ENCODE measurements around the gene UBALD2.

Gene UBALD2

DNA sequence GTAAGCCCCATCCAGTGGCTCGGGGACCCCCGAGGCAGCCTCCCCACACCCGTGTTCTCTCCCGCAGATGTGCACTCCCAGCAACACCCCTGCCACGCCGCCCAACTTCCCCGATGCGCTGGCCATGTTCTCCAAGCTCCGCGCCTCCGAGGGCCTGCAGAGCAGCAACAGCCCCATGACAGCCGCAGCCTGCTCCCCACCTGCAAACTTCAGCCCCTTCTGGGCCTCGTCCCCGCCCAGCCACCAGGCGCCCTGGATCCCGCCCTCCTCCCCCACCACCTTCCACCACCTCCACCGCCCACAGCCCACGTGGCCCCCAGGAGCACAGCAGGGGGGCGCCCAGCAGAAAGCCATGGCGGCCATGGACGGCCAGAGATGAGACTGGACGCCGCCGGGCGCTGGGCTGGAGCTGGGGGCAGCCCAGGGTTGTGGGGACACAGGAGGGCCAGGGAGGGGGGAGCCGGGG is 5.0 kb downstream of the UBALD2 start:
- Histone ChIP-seq H3K4me3 (ENCODE audit: low read length) (no peak overlapping the region), H3K9ac (ENCODE audit: low read length) (no peak overlapping the region), H3K4me1 (ENCODE audit: control insufficient read depth, insufficient read depth, low read length) (peaks cover 65% of the 10 kb centered on the region), H3K9me3 (ENCODE audit: control insufficient read depth, low read length) (no peaks in the 10 kb centered on the region), H3K27me3 (ENCODE audit: control insufficient read depth, insufficient read depth, low read length) (no peaks in the 10 kb centered on the region), H3K36me3 (ENCODE audit: control insufficient read depth, insufficient read depth, low read length) (peaks cover 6% of the 10 kb centered on the region)

DNA sequence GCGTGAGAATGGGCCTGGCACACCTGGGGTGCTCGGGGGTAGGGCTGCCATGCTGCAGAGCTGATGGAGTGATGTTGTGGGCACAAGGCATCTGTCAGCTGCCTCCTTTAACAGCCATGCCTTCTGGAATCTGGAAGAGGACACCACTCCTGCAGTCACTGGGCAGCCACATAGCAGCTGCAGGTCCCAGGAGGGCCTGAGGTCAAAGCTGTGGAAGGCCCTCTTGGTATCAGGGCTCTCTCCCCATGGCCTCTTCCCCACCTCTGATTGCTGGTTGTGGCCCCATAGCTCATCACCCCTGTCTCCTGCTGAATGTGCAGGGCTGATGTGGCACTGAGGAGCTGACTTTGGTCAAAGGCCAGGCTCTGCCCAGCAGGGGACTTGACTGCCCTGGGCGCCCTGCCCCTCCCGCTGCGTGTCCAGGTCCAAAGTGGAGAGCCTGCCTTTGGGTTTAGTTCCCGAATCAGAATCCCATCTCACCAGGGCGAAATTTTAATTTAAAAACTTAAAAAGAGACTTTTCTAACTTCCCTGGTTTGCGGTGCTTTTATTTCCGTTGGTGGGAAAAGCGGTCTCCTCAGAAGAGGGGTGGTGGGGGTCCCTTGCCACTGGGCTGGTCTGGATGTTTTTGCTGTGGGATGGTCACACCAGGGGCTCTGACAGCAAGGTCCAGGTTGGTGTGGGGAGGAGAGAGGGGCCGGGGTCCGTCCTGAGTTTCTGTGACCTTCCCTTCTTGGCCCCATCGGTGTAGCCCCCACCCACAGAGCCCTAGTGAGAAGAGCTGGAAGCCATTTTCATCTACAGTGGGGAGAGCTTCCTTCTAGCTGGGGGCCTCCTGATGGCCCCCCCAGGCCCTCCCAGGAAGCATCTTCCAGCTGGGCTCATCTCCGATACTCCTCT is 5.9 kb downstream of the UBALD2 start:
- H3K4me1 ChIP-seq (ENCODE audit: control insufficient read depth, insufficient read depth, low read length), result peaks cover 65% of the 10 kb centered on the region
- H3K9me3 ChIP-seq (ENCODE audit: control insufficient read depth, low read length), result no peaks in the 10 kb centered on the region
- H3K36me3 ChIP-seq (ENCODE audit: control insufficient read depth, insufficient read depth, low read length), result peaks cover 6% of the 10 kb centered on the region
- no peaks in the 10 kb centered on the region for H3K27me3 ChIP-seq (ENCODE audit: control insufficient read depth, insufficient read depth, low read length)
- H3K9ac ChIP-seq (ENCODE audit: low read length), result peak overlapping the region; percentile 89
- peak overlapping the region; percentile 41 for H3K4me3 ChIP-seq (ENCODE audit: low read length)

DNA sequence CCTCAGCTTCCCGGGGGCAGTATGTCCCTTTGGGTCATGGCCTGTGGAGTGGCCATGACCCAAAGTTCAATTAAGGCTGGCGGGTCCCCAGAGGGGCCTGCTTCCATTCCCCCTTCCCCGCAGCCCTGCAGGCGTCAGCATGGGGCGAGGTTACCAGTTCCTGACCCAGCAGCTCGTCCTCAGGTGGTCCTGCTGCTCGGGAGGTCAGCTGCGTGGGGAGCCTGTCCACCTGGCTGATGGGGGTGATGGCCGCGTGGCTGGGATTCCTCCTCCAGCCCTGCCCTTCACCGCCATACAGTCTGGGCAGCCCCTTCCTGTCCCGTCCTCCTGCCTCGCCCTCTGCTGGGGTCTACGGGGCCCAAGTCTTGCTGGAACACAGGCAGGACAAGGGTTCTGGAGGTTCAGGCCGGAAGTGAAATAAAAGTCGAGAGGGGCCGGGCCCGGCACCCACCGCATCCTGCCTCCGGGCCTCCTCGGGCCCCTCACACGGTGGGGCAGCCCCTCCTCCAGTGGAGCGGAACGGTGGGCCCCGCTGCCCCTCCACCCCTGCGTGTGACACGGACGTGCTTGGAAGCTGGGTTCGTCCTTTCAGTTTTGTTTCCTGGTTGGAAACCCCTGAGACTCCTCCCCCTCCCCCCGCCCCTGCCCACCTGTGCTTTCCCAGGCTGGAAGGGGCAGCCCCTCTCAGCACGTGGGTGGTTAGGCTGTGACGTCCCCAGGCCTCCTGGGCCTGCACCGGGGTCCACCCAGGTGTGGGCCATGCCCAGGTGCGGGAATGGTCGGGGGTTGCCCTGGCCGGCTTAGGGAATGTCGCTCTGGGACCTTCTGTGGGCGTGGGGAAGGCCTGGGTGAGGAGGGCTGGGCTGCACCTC is 6.8 kb downstream of the UBALD2 start:
- H3K9ac ChIP-seq (ENCODE audit: low read length), result peak overlapping the region; percentile 89
- peak overlapping the region; percentile 41 for H3K4me3 ChIP-seq (ENCODE audit: low read length)
- no peaks in the 10 kb centered on the region for H3K27me3 ChIP-seq (ENCODE audit: control insufficient read depth, insufficient read depth, low read length)
- no peaks in the 10 kb centered on the region for H3K9me3 ChIP-seq (ENCODE audit: control insufficient read depth, low read length)
- H3K36me3 ChIP-seq (ENCODE audit: control insufficient read depth, insufficient read depth, low read length), result peaks cover 6% of the 10 kb centered on the region
- H3K4me1 ChIP-seq (ENCODE audit: control insufficient read depth, insufficient read depth, low read length), result peaks cover 60% of the 10 kb centered on the region

DNA sequence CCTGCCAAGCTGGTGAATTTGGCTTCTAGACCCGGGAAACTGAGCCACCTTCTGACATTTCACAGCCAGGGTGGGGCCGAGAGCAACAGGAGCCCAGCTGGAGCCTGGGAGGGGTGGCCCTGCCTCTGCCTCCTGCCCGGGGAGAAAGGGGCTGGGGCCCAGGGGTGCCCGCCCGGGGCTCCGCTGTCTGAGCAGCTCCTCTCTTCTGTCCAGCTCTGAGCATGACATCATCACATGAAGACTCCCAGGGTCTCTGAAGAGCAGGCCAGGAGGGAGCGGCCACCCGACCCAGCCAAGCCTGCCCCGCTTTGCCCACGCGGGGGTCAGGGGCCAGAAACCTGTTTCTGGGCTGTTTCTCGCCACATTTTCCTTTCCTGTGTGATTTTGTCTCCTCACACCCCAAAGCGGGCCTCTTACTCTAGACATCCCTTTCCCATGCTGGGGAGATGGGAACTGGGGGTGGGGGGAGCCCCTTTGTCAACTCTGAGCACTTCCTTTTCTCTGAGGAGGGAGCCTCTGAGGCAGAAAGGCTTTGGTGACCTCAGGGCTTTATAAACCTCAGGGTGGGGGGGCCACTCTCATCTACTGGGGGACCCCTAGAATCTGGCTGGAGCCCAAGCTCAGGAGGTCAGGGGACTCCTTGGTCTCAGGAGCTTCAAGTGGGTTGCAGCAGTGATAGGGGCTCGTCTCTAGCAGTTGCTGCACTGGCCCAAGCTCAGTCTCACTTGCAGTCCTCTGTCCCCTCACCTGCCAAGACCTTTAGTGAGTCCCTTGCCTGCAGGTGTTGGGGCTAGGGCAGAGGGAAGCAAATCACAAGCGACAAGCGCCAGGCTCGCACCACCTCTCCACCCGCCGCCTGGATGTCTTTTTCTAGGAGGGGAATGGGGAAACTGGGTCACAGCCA is 7.6 kb downstream of the UBALD2 start:
- peaks cover 6% of the 10 kb centered on the region for H3K36me3 ChIP-seq (ENCODE audit: control insufficient read depth, insufficient read depth, low read length)
- H3K9ac ChIP-seq (ENCODE audit: low read length), result peak overlapping the region; percentile 89

DNA sequence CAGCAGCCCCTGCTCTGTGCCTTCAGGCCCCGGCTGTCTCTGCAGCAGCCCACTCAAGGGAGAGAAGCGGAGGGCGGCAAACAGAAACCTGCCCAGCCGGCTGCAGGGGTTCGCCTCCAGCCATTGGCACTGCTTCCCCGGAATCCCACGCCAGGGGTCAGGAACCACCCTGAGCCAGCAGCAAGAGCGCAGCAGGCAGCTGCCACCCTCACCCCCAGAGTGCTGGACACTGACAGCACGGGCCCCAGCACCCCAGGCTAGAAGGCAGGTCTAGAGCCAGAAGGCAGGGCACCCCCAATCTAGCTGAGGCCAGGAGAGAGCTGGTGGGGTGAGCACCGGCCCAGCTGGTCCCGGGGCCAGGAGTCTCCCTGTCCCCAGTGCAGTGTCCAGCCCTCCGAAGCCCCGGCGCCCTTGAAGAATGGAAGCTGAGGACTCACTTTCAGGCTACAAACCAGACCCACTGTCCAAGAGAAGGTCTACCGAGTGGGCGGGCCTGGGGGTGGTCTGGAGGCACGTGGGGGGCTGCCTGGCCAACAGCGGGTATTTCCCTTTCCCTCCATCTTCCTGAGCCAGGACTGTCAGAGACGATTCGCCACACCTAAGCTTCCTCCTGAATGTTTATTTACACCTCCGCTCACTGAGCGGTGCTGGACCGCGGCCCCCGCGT is 8.4 kb downstream of the UBALD2 start:
- Histone ChIP-seq H3K4me1 (ENCODE audit: control insufficient read depth, insufficient read depth, low read length) (peaks cover 43% of the 10 kb centered on the region), H3K36me3 (ENCODE audit: control insufficient read depth, insufficient read depth, low read length) (no peaks in the 10 kb centered on the region), H3K27me3 (ENCODE audit: control insufficient read depth, insufficient read depth, low read length) (no peaks in the 10 kb centered on the region), H3K9ac (ENCODE audit: low read length) (no peak overlapping the region), H3K9me3 (ENCODE audit: control insufficient read depth, low read length) (no peaks in the 10 kb centered on the region), H3K4me3 (ENCODE audit: low read length) (no peak overlapping the region)

More for the DNA sequence above, 7.6 kb downstream of the UBALD2 start:
- Histone ChIP-seq H3K4me1 (ENCODE audit: control insufficient read depth, insufficient read depth, low read length) (peaks cover 51% of the 10 kb centered on the region), H3K4me3 (ENCODE audit: low read length) (peak overlapping the region; percentile 41), H3K9me3 (ENCODE audit: control insufficient read depth, low read length) (no peaks in the 10 kb centered on the region), H3K27me3 (ENCODE audit: control insufficient read depth, insufficient read depth, low read length) (no peaks in the 10 kb centered on the region)

DNA sequence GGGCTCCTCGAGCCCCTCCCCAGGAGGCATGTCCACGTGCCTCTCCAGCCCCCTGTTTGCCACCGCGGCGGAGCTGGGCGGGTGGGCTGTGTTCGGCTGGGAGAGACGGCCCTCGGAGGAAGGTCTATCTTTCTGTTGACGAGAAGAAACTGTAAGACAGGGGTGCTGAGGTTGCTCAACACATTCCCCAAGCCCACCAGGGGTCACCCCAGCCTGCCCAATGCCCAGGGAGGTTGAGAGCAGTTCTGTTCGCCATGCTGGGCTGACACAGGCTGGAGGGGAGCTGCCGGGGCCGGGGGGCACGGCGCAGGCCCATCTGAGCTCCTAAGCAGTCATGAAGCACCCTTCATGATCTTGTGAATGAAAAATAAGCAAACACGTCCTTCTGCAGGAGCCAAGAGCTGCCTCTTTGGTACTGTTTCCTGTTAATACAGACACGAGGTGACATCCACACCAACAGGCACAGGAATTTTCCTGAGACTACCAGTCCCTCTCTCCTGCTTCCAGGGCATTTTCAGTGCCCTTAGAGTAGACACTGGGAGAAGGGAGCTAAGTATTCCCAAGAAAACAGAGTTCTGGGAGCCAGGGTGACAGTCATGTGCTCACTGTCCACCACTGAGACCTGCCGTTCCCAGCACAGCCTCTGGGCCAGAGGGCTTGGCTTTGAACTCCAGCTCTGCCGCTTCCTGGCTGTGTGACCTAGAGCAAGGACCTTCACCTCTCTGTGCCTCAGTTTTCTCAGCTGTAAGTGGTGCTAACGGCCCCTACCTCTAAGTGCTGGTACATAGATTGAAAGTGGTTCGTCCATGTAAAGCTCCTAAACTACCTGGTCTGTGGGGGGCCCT is 9.2 kb downstream of the UBALD2 start:
- Histone ChIP-seq H3K9me3 (ENCODE audit: control insufficient read depth, low read length) (no peaks in the 10 kb centered on the region), H3K27me3 (ENCODE audit: control insufficient read depth, insufficient read depth, low read length) (no peaks in the 10 kb centered on the region), H3K4me3 (ENCODE audit: low read length) (no peak overlapping the region), H3K9ac (ENCODE audit: low read length) (no peak overlapping the region), H3K4me1 (ENCODE audit: control insufficient read depth, insufficient read depth, low read length) (peaks cover 40% of the 10 kb centered on the region), H3K36me3 (ENCODE audit: control insufficient read depth, insufficient read depth, low read length) (no peaks in the 10 kb centered on the region)

DNA sequence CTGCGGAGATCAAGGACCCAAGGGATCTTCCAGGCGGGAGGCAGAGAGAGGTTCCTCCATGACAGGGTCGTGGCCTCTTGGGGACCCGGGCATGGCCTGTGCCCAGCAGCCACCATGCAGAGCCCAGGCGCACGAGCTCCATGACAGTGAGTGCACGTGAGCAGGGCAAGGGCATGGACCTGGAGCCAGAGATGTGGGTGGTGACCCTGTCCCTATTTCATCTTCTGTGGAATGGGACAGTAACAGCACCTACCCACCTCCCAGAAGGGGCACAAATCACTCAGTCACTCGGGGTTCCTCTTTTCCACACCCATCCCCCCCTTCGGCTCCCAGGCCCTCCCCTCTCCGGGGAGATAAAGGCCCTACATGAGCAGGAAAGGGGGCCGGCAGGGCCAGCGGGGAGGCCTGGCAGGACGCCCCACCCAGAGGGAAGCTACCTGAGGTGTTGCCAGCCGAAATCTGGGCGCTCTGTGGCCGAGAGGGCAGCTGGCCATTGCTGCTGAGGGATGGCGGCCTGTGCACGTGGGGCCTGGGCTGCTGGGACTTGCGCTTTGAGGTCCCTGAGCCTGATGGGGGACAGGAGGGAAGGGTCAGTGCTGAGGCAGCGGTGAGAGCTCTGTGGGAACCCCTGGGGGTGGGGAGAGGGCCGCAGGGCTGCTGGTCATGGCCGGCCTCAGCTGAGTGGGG is 10.4 kb downstream of the UBALD2 start:
- no peaks in the 10 kb centered on the region for H3K9me3 ChIP-seq (ENCODE audit: control insufficient read depth, low read length)
- H3K9ac ChIP-seq (ENCODE audit: low read length), result no peak overlapping the region
- no peaks in the 10 kb centered on the region for H3K36me3 ChIP-seq (ENCODE audit: control insufficient read depth, insufficient read depth, low read length)
- H3K4me1 ChIP-seq (ENCODE audit: control insufficient read depth, insufficient read depth, low read length), result peaks cover 38% of the 10 kb centered on the region
- H3K27me3 ChIP-seq (ENCODE audit: control insufficient read depth, insufficient read depth, low read length), result no peaks in the 10 kb centered on the region
- no peak overlapping the region for H3K4me3 ChIP-seq (ENCODE audit: low read length)

DNA sequence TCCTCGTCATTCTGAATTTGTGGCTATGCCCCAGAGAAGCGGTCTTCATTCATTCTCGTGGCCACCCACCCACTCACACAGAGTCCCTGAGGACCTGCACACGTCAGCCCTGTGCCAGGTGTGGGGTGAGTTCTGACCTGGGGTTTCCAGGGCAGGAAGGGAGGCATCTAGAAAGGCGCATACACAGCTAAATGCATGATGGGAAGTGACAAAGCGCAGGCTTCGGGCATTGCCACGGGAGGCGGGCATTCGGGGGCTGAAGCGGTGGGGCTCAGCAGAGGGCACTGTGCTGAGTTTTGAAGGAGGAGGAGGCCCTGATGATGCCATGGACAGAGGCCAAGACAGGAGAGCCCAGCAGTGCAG is 10.9 kb downstream of the UBALD2 start:
- H3K36me3 ChIP-seq (ENCODE audit: control insufficient read depth, insufficient read depth, low read length), result no peaks in the 10 kb centered on the region
- H3K9me3 ChIP-seq (ENCODE audit: control insufficient read depth, low read length), result no peaks in the 10 kb centered on the region
- H3K27me3 ChIP-seq (ENCODE audit: control insufficient read depth, insufficient read depth, low read length), result no peaks in the 10 kb centered on the region
- H3K9ac ChIP-seq (ENCODE audit: low read length), result no peak overlapping the region
- H3K4me3 ChIP-seq (ENCODE audit: low read length), result no peak overlapping the region
- peaks cover 34% of the 10 kb centered on the region for H3K4me1 ChIP-seq (ENCODE audit: control insufficient read depth, insufficient read depth, low read length)

DNA sequence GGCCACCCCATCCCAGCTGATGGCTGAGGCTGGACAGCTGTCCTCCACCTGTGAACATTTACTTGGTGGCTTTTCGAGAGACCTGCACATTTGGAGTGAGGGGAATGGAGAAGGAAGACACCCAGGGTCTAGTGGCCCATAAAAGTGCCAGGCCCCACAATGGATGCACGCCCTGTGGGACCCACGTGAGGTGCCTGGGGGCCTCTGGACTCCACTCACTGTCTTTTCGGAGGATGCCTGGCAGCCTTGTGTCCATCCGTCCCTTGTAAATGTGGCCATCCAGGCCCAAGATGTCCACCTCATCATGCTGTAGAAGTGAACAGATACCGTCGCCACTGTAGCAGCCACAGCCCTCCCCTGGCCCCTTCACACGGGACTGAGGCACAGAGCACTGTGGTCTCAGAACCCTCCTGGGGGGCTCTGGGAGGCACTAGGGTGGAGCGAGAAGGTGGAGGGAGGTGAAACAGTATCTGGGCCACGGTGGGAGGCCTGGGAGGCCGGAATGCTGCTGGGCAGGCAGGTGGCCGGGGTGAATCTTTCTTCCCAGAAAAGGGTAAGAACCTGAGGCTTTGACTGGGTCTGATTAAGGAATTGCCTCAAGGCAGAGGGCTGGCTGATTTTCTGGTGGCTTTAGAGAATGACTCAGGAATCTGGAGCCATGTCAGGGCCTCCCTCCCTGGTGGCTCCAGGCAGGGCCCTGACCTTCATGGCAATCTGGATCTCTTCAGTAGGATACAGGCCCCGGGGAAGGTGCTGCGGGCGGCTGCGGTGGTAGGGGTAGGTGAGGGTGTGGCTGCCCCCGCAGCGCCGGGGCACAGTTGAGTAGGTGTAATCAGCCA is 11.5 kb downstream of the UBALD2 start:
- Histone ChIP-seq H3K27me3 (ENCODE audit: control insufficient read depth, insufficient read depth, low read length) (no peaks in the 10 kb centered on the region), H3K4me1 (ENCODE audit: control insufficient read depth, insufficient read depth, low read length) (peaks cover 27% of the 10 kb centered on the region), H3K9ac (ENCODE audit: low read length) (no peak overlapping the region), H3K4me3 (ENCODE audit: low read length) (no peak overlapping the region), H3K9me3 (ENCODE audit: control insufficient read depth, low read length) (no peaks in the 10 kb centered on the region), H3K36me3 (ENCODE audit: control insufficient read depth, insufficient read depth, low read length) (no peaks in the 10 kb centered on the region)

Data from mucosa of stomach (tissue), 1 donor.